ENCODE data around the gene ARFIP2. TPM values are rescaled to one million over a fixed set of nuclear protein-coding genes. Genes with fewer than 3 reads are reported as not detected.

ARFIP2 gene
- total RNA-seq, 1 experiment from 2014 or later, result 22.9 TPM

DNA sequence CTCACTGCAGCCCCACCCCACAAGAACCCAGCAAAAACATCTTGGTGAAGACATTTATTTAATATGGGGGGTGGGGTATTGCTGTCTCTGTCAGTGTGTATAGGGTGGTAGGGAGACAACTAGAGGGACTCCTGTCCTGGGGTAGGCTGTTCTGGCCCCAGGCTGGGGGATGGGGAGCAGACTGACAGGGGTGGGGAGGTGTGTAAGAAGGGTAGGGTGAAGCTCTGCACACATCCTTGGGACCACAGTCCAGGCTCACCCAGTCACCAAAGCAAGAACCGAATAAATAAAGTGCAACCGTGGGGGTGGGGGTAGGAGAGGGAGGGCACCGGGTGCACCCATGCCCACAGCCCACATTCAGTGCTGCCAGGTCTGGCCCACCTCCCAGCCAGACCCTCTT, 32.6 kb downstream of the ARFIP2 start:
- DNase-seq (ENCODE audit: low read depth in 1 of 2, low spot score in 2 of 2), result no peak
- Histone ChIP-seq H3K36me3 (no peaks in the 10 kb centered on the region; the same call in 1 of the 2 replicates), H3K9me3 (replicated peaks) (no peaks in the 10 kb centered on the region), H3K4me3 (no peak overlapping the region), H3K27ac (no peak overlapping the region), H3K4me1 (replicated peaks) (no peaks in the 10 kb centered on the region), H3K27me3 (replicated peaks) (no peaks in the 10 kb centered on the region)

DNA sequence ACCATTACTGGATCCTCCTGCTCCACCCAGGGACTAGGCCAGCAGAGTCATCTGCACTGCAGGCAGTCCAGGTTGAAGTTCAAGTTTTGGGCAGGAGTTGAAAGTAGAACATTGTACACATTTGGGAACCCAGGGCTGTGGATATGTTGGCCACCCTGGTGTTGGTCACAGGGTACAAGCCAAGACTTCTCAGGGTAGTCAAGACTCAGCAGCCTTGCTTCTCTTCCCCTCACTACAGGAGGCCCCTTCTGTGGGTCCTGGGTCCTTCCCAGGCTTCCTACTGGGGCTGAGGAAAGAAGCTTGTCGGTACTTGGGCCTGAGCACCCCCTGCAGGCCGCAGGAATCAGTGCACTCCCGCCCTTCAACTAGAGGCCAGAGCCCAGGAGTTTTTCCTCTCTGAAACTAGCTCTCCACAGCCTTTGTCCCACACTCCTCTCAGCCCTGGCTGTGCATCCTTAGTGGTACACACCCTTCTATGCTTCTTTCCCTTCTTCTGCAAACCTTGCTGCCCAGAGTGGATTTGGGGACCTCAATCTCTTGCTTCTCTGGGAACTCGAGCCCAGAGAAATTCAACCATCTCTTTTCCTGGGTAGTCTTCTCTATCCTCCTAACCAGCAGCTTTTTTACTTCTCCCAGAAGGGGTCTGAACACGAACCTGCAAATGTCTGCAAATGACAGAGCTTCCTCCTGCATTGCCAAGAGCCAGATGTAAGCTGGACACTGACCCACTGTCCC, 37.7 kb downstream of the ARFIP2 start:
- Histone ChIP-seq H3K27ac (no peak overlapping the region), H3K36me3 (no peaks in the 10 kb centered on the region), H3K9me3 (replicated peaks) (no peaks in the 10 kb centered on the region), H3K4me3 (no peak overlapping the region), H3K4me1 (replicated peaks) (no peaks in the 10 kb centered on the region), H3K27me3 (replicated peaks) (no peaks in the 10 kb centered on the region)
- peak; percentile 15 to 46 for DNase-seq (ENCODE audit: low read depth in 1 of 2, low spot score in 2 of 2)

DNA sequence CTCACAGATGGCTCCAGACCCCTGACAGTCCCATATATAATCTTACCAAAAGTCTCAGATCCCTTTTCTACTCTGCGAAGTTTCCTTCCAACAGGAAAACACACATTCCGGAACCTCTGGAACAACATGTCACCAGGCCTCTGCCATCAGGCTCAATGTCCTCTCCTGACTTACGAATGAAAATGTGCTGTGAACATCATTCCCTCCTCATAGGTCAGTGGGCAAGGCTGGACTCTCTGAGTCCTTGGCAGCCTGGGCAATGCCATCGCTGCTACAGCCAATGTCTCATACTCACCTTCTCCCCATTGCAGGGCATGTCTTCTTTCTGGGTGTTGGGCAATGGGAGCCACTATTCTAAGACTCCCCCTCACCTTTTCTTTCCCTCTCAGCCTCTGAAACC, 38.7 kb downstream of the ARFIP2 start:
- Histone ChIP-seq H3K4me1 (replicated peaks) (no peaks in the 10 kb centered on the region), H3K27me3 (replicated peaks) (no peaks in the 10 kb centered on the region), H3K4me3 (no peak overlapping the region)

DNA sequence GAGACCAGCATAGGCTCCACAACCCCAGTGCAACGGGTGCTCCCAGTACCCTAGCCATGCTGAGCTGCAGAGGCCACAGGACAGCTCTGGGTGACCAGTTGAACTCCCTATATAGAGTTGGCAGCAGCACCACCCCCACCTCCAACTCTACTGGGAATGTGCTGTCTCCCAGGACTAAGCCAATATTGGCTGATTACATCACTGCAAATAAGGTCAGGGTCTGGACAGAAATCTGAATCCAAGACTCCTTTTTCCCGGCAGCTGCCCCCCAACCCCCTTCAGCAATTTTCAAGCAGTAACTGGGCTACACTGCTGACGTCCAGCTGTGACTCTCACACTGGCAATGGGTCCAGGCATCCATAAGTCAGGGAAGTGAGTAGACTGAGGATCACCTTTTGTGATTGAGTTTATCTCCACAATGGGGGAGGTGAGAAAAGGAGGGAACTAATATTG, 40.2 kb downstream of the ARFIP2 start, which contains the start of gene HPX:
TSS of gene HPX (minus strand) at position 82 of the 453 bp plus-strand sequence. CDS start at position 58, 24 bp downstream.
- Histone ChIP-seq H3K4me1 (replicated peaks) (no peaks in the 10 kb centered on the region), H3K4me3 (no peak within 1 kb of the TSS), H3K27me3 (replicated peaks) (no peaks in the 10 kb centered on the region), H3K36me3 (no peaks in the 10 kb centered on the region), H3K27ac (no peak within 1 kb of the TSS), H3K9me3 (replicated peaks) (no peaks in the 10 kb centered on the region)
- DNase-seq (ENCODE audit: low read depth in 1 of 2, low spot score in 2 of 2), result no peak

More for the DNA sequence above, 38.7 kb downstream of the ARFIP2 start:
- Histone ChIP-seq H3K9me3 (replicated peaks) (no peaks in the 10 kb centered on the region), H3K36me3 (no peaks in the 10 kb centered on the region), H3K27ac (no peak overlapping the region)
- DNase-seq (ENCODE audit: low read depth in 1 of 2, low spot score in 2 of 2), result no peak

DNA sequence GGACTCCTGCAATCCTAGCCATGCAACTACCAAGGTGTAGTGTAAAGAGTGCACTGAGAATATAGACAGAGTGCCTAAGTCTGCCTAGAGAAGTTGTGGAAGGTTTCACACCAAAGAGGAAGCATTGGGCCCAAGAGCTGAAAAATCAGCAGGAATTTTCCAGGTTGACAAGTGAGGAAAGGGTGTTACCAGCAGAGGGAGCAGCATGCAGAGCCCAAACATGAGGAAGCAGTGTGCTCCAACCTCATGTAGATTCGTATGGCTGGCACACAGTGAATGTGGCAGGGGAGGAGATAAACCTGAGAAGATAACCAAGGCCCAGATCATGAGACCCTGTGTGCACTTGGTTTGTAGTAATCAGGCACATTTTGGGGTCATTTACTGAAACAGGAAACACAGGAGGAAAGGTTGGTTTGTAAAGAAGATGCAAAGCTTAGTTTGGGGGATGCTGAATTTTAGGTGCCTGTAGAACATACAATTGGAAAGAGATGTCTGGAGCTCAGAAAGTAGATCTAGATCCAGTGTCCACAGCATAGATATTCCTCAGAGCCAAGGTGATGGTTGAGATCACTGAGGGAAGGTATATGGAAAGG, 42.1 kb downstream of the ARFIP2 start:
- Histone ChIP-seq H3K4me1 (replicated peaks) (no peaks in the 10 kb centered on the region), H3K9me3 (replicated peaks) (no peaks in the 10 kb centered on the region), H3K27me3 (replicated peaks) (no peaks in the 10 kb centered on the region), H3K4me3 (no peak overlapping the region), H3K36me3 (no peaks in the 10 kb centered on the region), H3K27ac (no peak overlapping the region)
- DNase-seq (ENCODE audit: low read depth in 1 of 2, low spot score in 2 of 2), result no peak

DNA sequence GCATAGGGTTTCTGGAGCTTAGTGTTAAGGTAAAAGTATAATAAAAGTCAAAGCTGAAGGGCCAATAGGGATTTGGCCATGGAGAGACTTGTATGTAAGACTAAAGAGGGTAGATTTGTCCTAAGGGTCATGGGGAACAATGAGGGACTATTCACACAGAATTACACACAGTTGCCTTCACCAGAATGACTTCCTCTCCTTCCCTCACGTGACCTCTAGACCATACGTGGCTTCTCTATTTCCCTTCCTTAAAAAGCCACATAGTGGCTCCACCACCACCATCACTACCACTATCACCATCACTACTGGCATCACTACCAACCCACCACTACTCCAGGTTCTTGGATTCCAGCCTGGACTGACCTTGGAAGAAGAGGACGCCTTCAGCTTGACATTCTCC, 43.1 kb downstream of the ARFIP2 start:
- Histone ChIP-seq H3K36me3 (no peaks in the 10 kb centered on the region), H3K27me3 (replicated peaks) (no peaks in the 10 kb centered on the region), H3K9me3 (replicated peaks) (no peaks in the 10 kb centered on the region), H3K4me3 (no peak overlapping the region), H3K4me1 (replicated peaks) (no peaks in the 10 kb centered on the region), H3K27ac (no peak overlapping the region)
- no peak for DNase-seq (ENCODE audit: low read depth in 1 of 2, low spot score in 2 of 2)

DNA sequence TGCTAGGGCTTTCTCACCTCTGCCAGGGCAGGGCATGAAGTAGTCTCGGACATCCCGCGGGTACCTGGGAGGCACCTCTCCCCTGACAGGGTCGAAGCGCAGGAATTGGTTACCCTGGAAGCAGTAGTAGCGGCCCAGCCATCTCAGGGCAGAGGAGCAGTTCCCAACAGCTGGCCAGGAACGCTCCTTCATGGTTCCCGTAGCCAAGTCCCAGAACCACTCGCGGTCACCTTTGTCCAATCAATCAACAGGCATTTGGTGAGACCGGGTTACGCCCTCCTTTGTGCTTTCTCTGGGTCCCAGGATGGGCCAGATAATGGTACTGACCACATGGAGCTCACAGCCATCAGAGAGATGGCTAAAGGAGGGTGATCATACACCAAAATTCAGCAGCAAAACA, 43.7 kb downstream of the ARFIP2 start:
- Histone ChIP-seq H3K9me3 (replicated peaks) (no peaks in the 10 kb centered on the region), H3K4me1 (replicated peaks) (no peaks in the 10 kb centered on the region), H3K36me3 (no peaks in the 10 kb centered on the region), H3K4me3 (no peak overlapping the region), H3K27me3 (replicated peaks) (no peaks in the 10 kb centered on the region), H3K27ac (no peak overlapping the region)
- no peak for DNase-seq (ENCODE audit: low read depth in 1 of 2, low spot score in 2 of 2)

DNA sequence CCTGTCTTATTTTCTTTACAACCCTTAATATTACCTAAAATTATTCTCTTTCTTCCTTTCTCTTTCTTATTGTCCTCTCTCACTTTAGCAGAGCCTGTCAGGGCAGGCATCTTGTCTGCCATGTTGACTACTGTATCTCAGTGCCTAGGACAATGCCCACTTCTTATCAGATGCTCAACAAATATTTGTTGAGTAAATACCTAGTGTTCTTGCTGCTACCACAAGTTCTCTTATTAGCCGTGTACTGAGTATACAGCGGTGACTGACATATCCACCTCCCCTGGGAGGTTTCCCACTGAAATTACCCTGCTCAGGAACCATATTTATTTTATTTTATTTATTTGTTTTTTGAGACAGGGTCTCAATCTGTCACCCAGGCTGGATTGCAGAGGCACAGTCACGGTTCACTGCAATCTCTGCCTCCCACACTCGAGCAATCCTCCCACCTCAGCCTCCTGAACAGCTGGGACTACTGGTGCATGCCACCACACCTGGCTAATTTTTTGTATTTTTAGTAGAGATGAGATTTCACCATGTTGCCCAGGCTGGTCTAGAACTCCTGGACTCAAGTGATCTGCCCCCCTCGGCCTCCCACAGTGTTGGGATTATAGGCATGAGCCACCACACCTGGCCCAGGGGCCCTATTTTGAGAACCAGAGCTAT, 47.0 kb downstream of the ARFIP2 start:
- H3K27ac ChIP-seq, result no peak overlapping the region
- no peaks in the 10 kb centered on the region for H3K27me3 ChIP-seq (replicated peaks)
- no peaks in the 10 kb centered on the region for H3K9me3 ChIP-seq (replicated peaks)
- no peak overlapping the region for H3K4me3 ChIP-seq
- no peak for DNase-seq (ENCODE audit: low read depth in 1 of 2, low spot score in 2 of 2)
- H3K36me3 ChIP-seq, result no peaks in the 10 kb centered on the region
- H3K4me1 ChIP-seq (replicated peaks), result no peaks in the 10 kb centered on the region

DNA sequence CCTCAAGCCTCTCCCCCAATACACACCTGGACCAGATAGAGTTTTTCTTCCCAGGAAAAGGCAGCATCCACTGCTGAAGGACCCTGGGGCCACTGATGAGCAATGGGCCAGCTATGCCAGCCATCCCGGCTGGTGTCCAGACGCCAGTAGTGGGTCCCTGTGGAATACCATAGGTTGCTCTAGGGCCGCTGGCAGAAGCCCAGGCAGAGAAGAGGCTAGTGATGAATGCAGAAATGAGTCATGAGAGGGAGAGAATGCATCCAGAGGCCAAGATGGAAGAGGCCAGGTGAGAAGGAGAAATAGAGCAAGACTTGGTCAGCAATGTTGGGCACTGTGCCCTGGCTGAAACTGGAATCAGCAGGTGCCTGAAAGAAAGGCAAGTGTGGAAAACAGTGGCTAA, 49.3 kb downstream of the ARFIP2 start:
- no peaks in the 10 kb centered on the region for H3K4me1 ChIP-seq (replicated peaks)
- H3K27ac ChIP-seq, result no peak overlapping the region
- peak in 1 of 2 experiments; percentile 61 for DNase-seq (ENCODE audit: low read depth in 1 of 2, low spot score in 2 of 2)
- H3K27me3 ChIP-seq (replicated peaks), result no peaks in the 10 kb centered on the region
- no peak overlapping the region for H3K4me3 ChIP-seq
- H3K36me3 ChIP-seq, result no peaks in the 10 kb centered on the region
- H3K9me3 ChIP-seq (replicated peaks), result no peaks in the 10 kb centered on the region

DNA sequence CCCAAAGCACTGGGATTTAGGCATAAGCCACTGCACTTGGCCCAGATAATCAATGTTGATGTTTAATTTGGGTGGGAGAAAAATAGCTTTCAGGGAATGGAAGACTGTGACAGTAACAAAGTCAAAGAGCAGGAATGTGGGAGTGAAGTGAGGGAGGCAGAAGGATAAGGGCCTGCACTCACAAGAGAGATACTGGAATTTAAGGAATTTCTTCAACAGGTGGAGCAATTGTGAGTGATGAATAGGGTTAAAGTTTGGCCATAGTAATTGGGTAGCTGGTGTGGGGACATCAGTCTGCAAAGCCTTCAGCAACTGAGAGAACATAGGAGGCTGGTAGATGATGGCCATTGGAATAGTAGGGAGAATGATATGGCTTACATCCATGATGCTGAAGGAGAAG, 53.6 kb downstream of the ARFIP2 start:
- H3K9me3 ChIP-seq (replicated peaks), result no peaks in the 10 kb centered on the region
- no peak overlapping the region for H3K27ac ChIP-seq
- DNase-seq (ENCODE audit: low read depth in 1 of 2, low spot score in 2 of 2), result no peak
- H3K4me1 ChIP-seq (replicated peaks), result no peaks in the 10 kb centered on the region
- no peaks in the 10 kb centered on the region for H3K36me3 ChIP-seq
- H3K4me3 ChIP-seq, result no peak overlapping the region
- no peaks in the 10 kb centered on the region for H3K27me3 ChIP-seq (replicated peaks)

Other genes starting within 250 kb of the ARFIP2 start
- 5.6 and 10.0 TPM in 2 replicates for gene FHIP1B, start 246.7 kb downstream of the ARFIP2 start, total RNA-seq (2014; rRNA removed; shearing (Covaris generic))
- gene CNGA4, start 242.2 kb downstream of the ARFIP2 start, total RNA-seq (2014; rRNA removed; shearing (Covaris generic)), result not detected in 2 replicates
- not detected in 2 replicates for gene CCKBR, start 221.5 kb downstream of the ARFIP2 start, total RNA-seq (2014; rRNA removed; shearing (Covaris generic))
- 174 and 307 TPM in 2 replicates for gene CAVIN3, start 160.8 kb downstream of the ARFIP2 start, total RNA-seq (2014; rRNA removed; shearing (Covaris generic))
- gene SMPD1, start 90.9 kb downstream of the ARFIP2 start, total RNA-seq (2014; rRNA removed; shearing (Covaris generic)), result 38.9 and 57.9 TPM in 2 replicates
- gene APBB1, start 62.2 kb downstream of the ARFIP2 start, total RNA-seq (2014; rRNA removed; shearing (Covaris generic)), result 12.0 and 17.1 TPM in 2 replicates
- 0.32 TPM in 1 of 2 replicates, not detected in the other for gene HPX, start 40.3 kb downstream of the ARFIP2 start, total RNA-seq (2014; rRNA removed; shearing (Covaris generic))
- gene TRIM3, start 7.4 kb downstream of the ARFIP2 start, total RNA-seq (2014; rRNA removed; shearing (Covaris generic)), result 9.1 and 11.0 TPM in 2 replicates
- 5.6 and 19.1 TPM in 2 replicates for gene TIMM10B, start 170 bp upstream of the ARFIP2 start, total RNA-seq (2014; rRNA removed; shearing (Covaris generic))
- gene DNHD1, start 15.9 kb upstream of the ARFIP2 start, total RNA-seq (2014; rRNA removed; shearing (Covaris generic)), result 1.5 and 1.8 TPM in 2 replicates
- gene RRP8, start 122.3 kb upstream of the ARFIP2 start, total RNA-seq (2014; rRNA removed; shearing (Covaris generic)), result 10.2 and 12.0 TPM in 2 replicates
- gene ILK, start 122.4 kb upstream of the ARFIP2 start, total RNA-seq (2014; rRNA removed; shearing (Covaris generic)), result 160 and 180 TPM in 2 replicates
- 25.2 and 35.2 TPM in 2 replicates for gene TAF10, start 130.9 kb upstream of the ARFIP2 start, total RNA-seq (2014; rRNA removed; shearing (Covaris generic))
- gene TPP1, start 138.1 kb upstream of the ARFIP2 start, total RNA-seq (2014; rRNA removed; shearing (Covaris generic)), result 5.9 and 6.8 TPM in 2 replicates
- gene DCHS1, start 174.5 kb upstream of the ARFIP2 start, total RNA-seq (2014; rRNA removed; shearing (Covaris generic)), result 7.8 and 12.0 TPM in 2 replicates
- gene MRPL17, start 202.0 kb upstream of the ARFIP2 start, total RNA-seq (2014; rRNA removed; shearing (Covaris generic)), result 38.7 and 79.8 TPM in 2 replicates